Neural cell (in vitro differentiated cells): ENCODE data around the gene ZNF444. TPM values are rescaled to one million over a fixed set of nuclear protein-coding genes. Genes with fewer than 3 reads are reported as not detected.
"Not testable (repeated sequence)": the region's sequence is repeated elsewhere in the genome, so short reads cannot be mapped to it uniquely, and the experiment has no call there.

Source experiments
- H2AFZ ChIP-seq: fragments of 200-600, 300-800 bp; sonication (generic), shearing (Covaris generic); 2 replicates; pipeline ENCODE4 v1.6.0; 2014; ENCODE audit warnings: low read depth, mild to moderate bottlenecking, antibody characterized with exemption, low read length, moderate library complexity
- H3F3A ChIP-seq: fragments of 200-600 bp; shearing (Covaris generic); 2 replicates; pipeline ENCODE4 v1.6.1; 2016; ENCODE audit warnings: mild to moderate bottlenecking, moderate library complexity, mixed read lengths, antibody characterized with exemption, low read length; ENCODE audit not compliant: insufficient read depth, poor library complexity, severe bottlenecking
- H3K27ac ChIP-seq: fragments of 200-600, 300-800 bp; sonication (generic), shearing (Covaris generic); 2 replicates; pipeline ENCODE4 v1.5.1; 2014; ENCODE audit warnings: mild to moderate bottlenecking, low read length, moderate library complexity
- H3K27me3 ChIP-seq: fragments of 300-800, 200-600 bp; sonication (generic), shearing (Covaris generic); 2 replicates; pipeline ENCODE4 v1.6.0; 2014; ENCODE audit warnings: mild to moderate bottlenecking, low read depth, low read length, moderate library complexity; ENCODE audit not compliant: insufficient read depth
- H3K36me3 ChIP-seq: fragments of 300-800, 200-600 bp; sonication (generic), shearing (Covaris generic); 2 replicates; pipeline ENCODE4 v1.5.1; 2014; ENCODE audit warnings: mild to moderate bottlenecking, antibody characterized with exemption, low read length, moderate library complexity; ENCODE audit not compliant: insufficient read depth
- H3K4me2 ChIP-seq: fragments of 300-800, 200-600 bp; sonication (generic), shearing (Covaris generic); 2 replicates; pipeline ENCODE4 v1.6.0; 2014; ENCODE audit warnings: mild to moderate bottlenecking, low read length
- H3K4me3 ChIP-seq: fragments of 300-800, 200-600 bp; sonication (generic), shearing (Covaris generic); 2 replicates; pipeline ENCODE4 v1.5.1; 2014; ENCODE audit warnings: mild to moderate bottlenecking, low read length, moderate library complexity
- H3K79me2 ChIP-seq: fragments of 200-600 bp; shearing (Covaris generic); replicated peaks from 2 replicates; pipeline ENCODE4 v1.6.0; 2014; ENCODE audit warnings: mild to moderate bottlenecking, low read length, moderate library complexity; ENCODE audit not compliant: insufficient read depth
- H3K9ac ChIP-seq: fragments of 300-800, 200-600 bp; sonication (generic), shearing (Covaris generic); 2 replicates; pipeline ENCODE4 v1.6.1; 2016; ENCODE audit warnings: mild to moderate bottlenecking, low read length, mixed read lengths
- H3K9me2 ChIP-seq: fragments of 200-600 bp; shearing (Covaris generic); 2 replicates; pipeline ENCODE4 v1.6.1; 2016; ENCODE audit warnings: mild to moderate bottlenecking, low read length, mixed read lengths; ENCODE audit not compliant: insufficient read depth
- H3K9me3 ChIP-seq: fragments of 200-600, 300-800 bp; sonication (generic), shearing (Covaris generic); 2 replicates; pipeline ENCODE4 v1.6.1; 2016; ENCODE audit warnings: mild to moderate bottlenecking, mixed run types, low read length, moderate library complexity, mixed read lengths
- H4K20me1 ChIP-seq: fragments of 200-600 bp; shearing (Covaris generic); 2 replicates; pipeline ENCODE4 v1.6.1; 2016; ENCODE audit warnings: mild to moderate bottlenecking, mixed run types; ENCODE audit not compliant: insufficient read depth
- CTCF ChIP-seq: fragments of 450-650 bp; IDR thresholded peaks from 2 replicates; pipeline ENCODE4 v1.5.1; 2014; ENCODE audit warnings: antibody characterized with exemption, mild to moderate bottlenecking, moderate library complexity; ENCODE audit not compliant: poor library complexity, severe bottlenecking
- EP300 ChIP-seq: fragments of 450-650 bp; conservative IDR thresholded peaks from 2 replicates; pipeline ENCODE4 v1.6.1; 2014; ENCODE audit warnings: antibody characterized with exemption, mild to moderate bottlenecking, moderate library complexity; ENCODE audit not compliant: poor library complexity, severe bottlenecking
- EZH2 ChIP-seq: fragments of 200-600, 300-800 bp; shearing (Covaris generic), sonication (generic); IDR thresholded peaks from 2 replicates; pipeline ENCODE4 v1.6.1; 2014; ENCODE audit warnings: antibody characterized with exemption, low read length, borderline replicate concordance, mild to moderate bottlenecking; ENCODE audit not compliant: insufficient read depth, poor library complexity, severe bottlenecking
- MXI1 ChIP-seq: fragments of 450-650 bp; conservative IDR thresholded peaks from 2 replicates; pipeline ENCODE4 v1.6.1; 2014; ENCODE audit warnings: antibody characterized with exemption, mild to moderate bottlenecking; ENCODE audit not compliant: poor library complexity, severe bottlenecking
- POLR2AphosphoS5 ChIP-seq: IDR thresholded peaks from 2 replicates; pipeline ENCODE4 v1.6.1; 2012
- RAD21 ChIP-seq: fragments of 450-650 bp; conservative IDR thresholded peaks from 2 replicates; pipeline ENCODE4 v1.6.1; 2014; ENCODE audit warnings: antibody characterized with exemption, mild to moderate bottlenecking, moderate library complexity
- REST ChIP-seq: IDR thresholded peaks from 2 replicates; pipeline ENCODE4 v1.6.1; 2012; ENCODE audit warnings: borderline replicate concordance
- SMC3 ChIP-seq: fragments of 450-650 bp; conservative IDR thresholded peaks from 2 replicates; pipeline ENCODE4 v1.6.1; 2014; ENCODE audit warnings: antibody characterized with exemption, mild to moderate bottlenecking, moderate library complexity; ENCODE audit not compliant: poor library complexity
- TAF1 ChIP-seq: IDR thresholded peaks from 2 replicates; pipeline ENCODE4 v1.6.1; 2012; ENCODE audit warnings: low read depth
- polyA plus RNA-seq: library from polyadenylated mRNA; depleted of rRNA; stranded (reverse); fragments of >200 nt; gene quantifications from 2 replicates; pipeline ENCODE4 v1.2.3, GENCODE V29; 2014

Gene ZNF444
- polyA plus RNA-seq, 1 donor from 2014 or later = 45.6 TPM

- Histone ChIP-seq H3K4me3 (no peak overlapping the region), H3K9ac (no peak overlapping the region), H3K79me2 (peaks cover 24% of the 10 kb centered on the region), H3F3A (no peaks in the 10 kb centered on the region), H4K20me1 (no peaks in the 10 kb centered on the region), H3K9me2 (no peaks in the 10 kb centered on the region), H2AFZ (no peak overlapping the region), H3K4me2 (no peak overlapping the region), H3K9me3 (no peaks in the 10 kb centered on the region), H3K36me3 (no peaks in the 10 kb centered on the region), H3K27me3 (no peaks in the 10 kb centered on the region), H3K27ac (no peak overlapping the region)
- TF ChIP-seq CTCF (no peak), POLR2AphosphoS5 (no peak), MXI1 (no peak), RAD21 (no peak), EZH2 (no peak), TAF1 (no peak), REST (no peak), EP300 (no peak)
Observed at GRCh38 chr19:56104423-56104822, 36.7 kb upstream of the ZNF444 start.

GRCh38 chr19:56105090-56105701 is 35.9 kb upstream of the ZNF444 start:
- H3K9ac ChIP-seq = no peak overlapping the region
- no peaks in the 10 kb centered on the region for H3K27me3 ChIP-seq
- H3K4me2 ChIP-seq = no peak overlapping the region
- no peaks in the 10 kb centered on the region for H3K9me2 ChIP-seq
- no peak overlapping the region for H3K4me3 ChIP-seq
- no peaks in the 10 kb centered on the region for H3F3A ChIP-seq
- peaks cover 24% of the 10 kb centered on the region for H3K79me2 ChIP-seq
- no peak for TF ChIP-seq EZH2
- no peak for TF ChIP-seq SMC3
- no peak for TF ChIP-seq MXI1
- TF ChIP-seq POLR2AphosphoS5 = no peak
- no peak for TF ChIP-seq EP300
- TF ChIP-seq RAD21 = no peak
- no peak for TF ChIP-seq TAF1
- TF ChIP-seq REST = no peak
- H3K9me3 ChIP-seq = no peaks in the 10 kb centered on the region
- no peaks in the 10 kb centered on the region for H3K36me3 ChIP-seq
- H2AFZ ChIP-seq = no peak overlapping the region
- H4K20me1 ChIP-seq = no peaks in the 10 kb centered on the region
- no peak overlapping the region for H3K27ac ChIP-seq

- not testable (repeated sequence) for H4K20me1 ChIP-seq, H3F3A ChIP-seq, H3K27me3 ChIP-seq, H3K4me3 ChIP-seq, H2AFZ ChIP-seq, H3K27ac ChIP-seq, H3K36me3 ChIP-seq, H3K9me2 ChIP-seq, H3K9me3 ChIP-seq, H3K9ac ChIP-seq, H3K4me2 ChIP-seq
- peaks cover 24% of the 10 kb centered on the region for H3K79me2 ChIP-seq
Observed at GRCh38 chr19:56105831-56106396, 35.2 kb upstream of the ZNF444 start.
